GM18505 (cell line): ENCODE results near the gene SLC25A26.

Experiments used
- ATAC-seq: cut with Tn5 transposase; IDR thresholded peaks from one replicate; pipeline ENCODE4 v1.9.1; 2021; ENCODE audit not compliant: unreplicated experiment
- POLR2A ChIP-seq: IDR thresholded peaks from 4 replicates; pipeline ENCODE4 v1.6.1; 2011; ENCODE audit warnings: borderline replicate concordance; ENCODE audit not compliant: insufficient read depth, insufficient read length; ENCODE audit errors: extremely low read depth

SLC25A26 gene

GRCh38 chr3:66405701-66406091 is 184.9 kb downstream of the SLC25A26 start:
- TF ChIP-seq POLR2A: no peak
- ATAC-seq: no peak

- no peak for ATAC-seq
- TF ChIP-seq POLR2A: no peak
Observed at GRCh38 chr3:66406163-66406562, 185.4 kb downstream of the SLC25A26 start.

- TF ChIP-seq POLR2A: no peak
- ATAC-seq: no peak
Observed at GRCh38 chr3:66406831-66407610, 186.2 kb downstream of the SLC25A26 start.

- peak; percentile 77 for ATAC-seq
- no peak for TF ChIP-seq POLR2A
Observed at GRCh38 chr3:66407611-66408218, 186.9 kb downstream of the SLC25A26 start.

GRCh38 chr3:66409771-66410754 is 189.3 kb downstream of the SLC25A26 start:
- no peak for TF ChIP-seq POLR2A
- no peak for ATAC-seq

- TF ChIP-seq POLR2A: no peak
- no peak for ATAC-seq
Observed at GRCh38 chr3:66410976-66411375, 190.2 kb downstream of the SLC25A26 start.

- ATAC-seq: no peak
- no peak for TF ChIP-seq POLR2A
Observed at GRCh38 chr3:66411474-66411873, 190.7 kb downstream of the SLC25A26 start.

GRCh38 chr3:66411961-66412887 is 191.4 kb downstream of the SLC25A26 start:
- no peak for TF ChIP-seq POLR2A

GRCh38 chr3:66413151-66413751 is 192.4 kb downstream of the SLC25A26 start:
- no peak for ATAC-seq
- no peak for TF ChIP-seq POLR2A

More at GRCh38 chr3:66411961-66412887, 191.4 kb downstream of the SLC25A26 start:
- no peak for ATAC-seq

- no peak for TF ChIP-seq POLR2A
- ATAC-seq: no peak
Observed at GRCh38 chr3:66414846-66415245, 194.0 kb downstream of the SLC25A26 start.

GRCh38 chr3:66415867-66416428 is 195.1 kb downstream of the SLC25A26 start:
- ATAC-seq: no peak

More at GRCh38 chr3:66415867-66416428, 195.1 kb downstream of the SLC25A26 start:
- TF ChIP-seq POLR2A: no peak
